Measurements from ENCODE around the gene CMTM2. TPM values are rescaled to one million over a fixed set of nuclear protein-coding genes. Genes with fewer than 3 reads are reported as not detected.

Gene CMTM2
- total and polyA plus RNA-seq, 9 of the 15 experiments (the other 6 are each of a cell fraction or from before 2014, with no cell fraction given) = not detected

- Histone ChIP-seq H2AFZ (ENCODE audit: low read depth, low read length) (peak overlapping the region; percentile 96), H3K9me3 (replicated peaks; ENCODE audit: control insufficient read depth, insufficient read depth, low read depth, low read length) (no peaks in the 10 kb centered on the region), H3K9me1 (ENCODE audit: control insufficient read depth, insufficient read depth, low read length) (peaks cover 3% of the 10 kb centered on the region), H3K9ac (ENCODE audit: insufficient read depth in 1 of 2, low read depth in 2 of 2, low read length in 2 of 2) (peak overlapping the region; percentile 65 to 86; a peak in 3 of 4 replicates), H3K27me3 (ENCODE audit: control insufficient read depth in 2 of 2, insufficient read depth in 2 of 2, low read length in 2 of 2) (no peaks in the 10 kb centered on the region), H3K79me2 (ENCODE audit: control insufficient read depth, insufficient read depth, low read length) (peaks cover 37% of the 10 kb centered on the region), H3K36me3 (ENCODE audit: control insufficient read depth, insufficient read depth, low read length) (peaks cover 14% of the 10 kb centered on the region; the same call in 2 of the 3 replicates), H3K4me3 (no peak overlapping the region), H3K4me1 (replicated peaks in 1 of 2; ENCODE audit: control insufficient read depth in 2 of 2, insufficient read depth in 2 of 2, low read length in 2 of 2) (peaks cover 39 to 45% of the 10 kb centered on the region in 2 experiments), H3K27ac (ENCODE audit: extremely low read depth, low read depth, low read length) (peak overlapping the region; percentile 97), H3K4me2 (ENCODE audit: insufficient read depth, low read length) (peak overlapping the region; percentile 93), H4K20me1 (replicated peaks; ENCODE audit: control insufficient read depth, insufficient read depth, low read length) (no peaks in the 10 kb centered on the region)
- intact Hi-C loops (cut with micrococcal nuclease) = loop anchor here (2.0 kb wide), 1 partner anchor 35 kb away; no protein-coding TSS in a partner anchor
- FAIRE-seq (peak; percentile 83), DNase-seq (ENCODE audit: extremely low read depth in 1 of 4, low spot score in 3 of 4) (peak; percentile 53 to 84 (median 65)), ATAC-seq (peak; percentile 72)
- 5% methylated on average over 6 of the region's 6 CpGs for WGBS (ENCODE audit: insufficient coverage, low coverage, missing lambda C conversion rate)
- no TSS peak for BruUV-seq (replicated peaks)
- in situ Hi-C loops (cut with MboI) = no loop called here
- CTCF ChIA-PET (ENCODE audit: low intra/inter-chr PET ratio) = interaction anchor here (1.1 kb wide), 1 partner anchor 35 kb away, joined by 3 read pairs; no protein-coding TSS in a partner anchor
- POLR2A ChIA-PET = interaction anchor here (0.7 to 2.5 kb wide), 5 partner anchors 8 to 190 kb away, joined by 3 to 16 read pairs (median 3); no protein-coding TSS in a partner anchor
- TF ChIP-seq TAF1 (IDR thresholded peaks at IDR 0.05; ENCODE audit: control insufficient read depth, extremely low read depth, insufficient read depth, low read length, severe bottlenecking) (peak; percentile 53), SOX6 (IDR thresholded peaks at IDR 0.05) (0 out of 2 replicates have a peak, but pooled peaks have one; percentile 11), HNRNPL (IDR thresholded peaks at IDR 0.05; ENCODE audit: low read depth, low read length) (no peak), GABPA (tag; conservative IDR thresholded peaks at IDR 0.05; ENCODE audit: low read depth) (peak; percentile 64), SP1 (CRISPR knock-in tag; IDR thresholded peaks at IDR 0.05) (0 out of 2 replicates have a peak, but pooled peaks have one; percentile 21), NELFE (IDR thresholded peaks at IDR 0.05; ENCODE audit: insufficient read depth, insufficient read length) (no peak), JUND (IDR thresholded peaks at IDR 0.05; ENCODE audit: borderline replicate concordance, low read depth, low read length) (0 out of 2 replicates have a peak, but pooled peaks have one; percentile 2), JUND (tag; IDR thresholded peaks at IDR 0.05; ENCODE audit: borderline replicate concordance, low read depth, low read length) (peak; percentile 44; the same call in 1 of the 3 replicates), CREB3L1 (IDR thresholded peaks at IDR 0.05; ENCODE audit: borderline replicate concordance, low read depth) (peak; percentile 40; the same call in 1 of the 2 replicates), SPI1 (IDR thresholded peaks at IDR 0.05; ENCODE audit: borderline replicate concordance, low read depth, low read length) (peak; percentile 41; the same call in 1 of the 2 replicates), HDAC8 (tag; IDR thresholded peaks at IDR 0.05) (no peak), DMBX1 (CRISPR knock-in tag; IDR thresholded peaks at IDR 0.05; ENCODE audit: borderline replicate concordance) (no peak), SMARCA4 (IDR thresholded peaks at IDR 0.05) (peak; percentile 60; the same call in 1 of the 2 replicates), ZNF175 (CRISPR knock-in tag; IDR thresholded peaks at IDR 0.05; ENCODE audit: low read depth) (0 out of 2 replicates have a peak, but pooled peaks have one; percentile 28)
- TF ChIP-seq, protein P1, sequence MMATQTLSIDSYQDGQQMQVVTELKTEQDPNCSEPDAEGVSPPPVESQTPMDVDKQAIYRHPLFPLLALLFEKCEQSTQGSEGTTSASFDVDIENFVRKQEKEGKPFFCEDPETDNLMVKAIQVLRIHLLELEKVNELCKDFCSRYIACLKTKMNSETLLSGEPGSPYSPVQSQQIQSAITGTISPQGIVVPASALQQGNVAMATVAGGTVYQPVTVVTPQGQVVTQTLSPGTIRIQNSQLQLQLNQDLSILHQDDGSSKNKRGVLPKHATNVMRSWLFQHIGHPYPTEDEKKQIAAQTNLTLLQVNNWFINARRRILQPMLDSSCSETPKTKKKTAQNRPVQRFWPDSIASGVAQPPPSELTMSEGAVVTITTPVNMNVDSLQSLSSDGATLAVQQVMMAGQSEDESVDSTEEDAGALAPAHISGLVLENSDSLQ (IDR thresholded peaks at IDR 0.05) = peak; percentile 33; the same call in 1 of the 2 replicates
- TF ChIP-seq, protein P2, sequence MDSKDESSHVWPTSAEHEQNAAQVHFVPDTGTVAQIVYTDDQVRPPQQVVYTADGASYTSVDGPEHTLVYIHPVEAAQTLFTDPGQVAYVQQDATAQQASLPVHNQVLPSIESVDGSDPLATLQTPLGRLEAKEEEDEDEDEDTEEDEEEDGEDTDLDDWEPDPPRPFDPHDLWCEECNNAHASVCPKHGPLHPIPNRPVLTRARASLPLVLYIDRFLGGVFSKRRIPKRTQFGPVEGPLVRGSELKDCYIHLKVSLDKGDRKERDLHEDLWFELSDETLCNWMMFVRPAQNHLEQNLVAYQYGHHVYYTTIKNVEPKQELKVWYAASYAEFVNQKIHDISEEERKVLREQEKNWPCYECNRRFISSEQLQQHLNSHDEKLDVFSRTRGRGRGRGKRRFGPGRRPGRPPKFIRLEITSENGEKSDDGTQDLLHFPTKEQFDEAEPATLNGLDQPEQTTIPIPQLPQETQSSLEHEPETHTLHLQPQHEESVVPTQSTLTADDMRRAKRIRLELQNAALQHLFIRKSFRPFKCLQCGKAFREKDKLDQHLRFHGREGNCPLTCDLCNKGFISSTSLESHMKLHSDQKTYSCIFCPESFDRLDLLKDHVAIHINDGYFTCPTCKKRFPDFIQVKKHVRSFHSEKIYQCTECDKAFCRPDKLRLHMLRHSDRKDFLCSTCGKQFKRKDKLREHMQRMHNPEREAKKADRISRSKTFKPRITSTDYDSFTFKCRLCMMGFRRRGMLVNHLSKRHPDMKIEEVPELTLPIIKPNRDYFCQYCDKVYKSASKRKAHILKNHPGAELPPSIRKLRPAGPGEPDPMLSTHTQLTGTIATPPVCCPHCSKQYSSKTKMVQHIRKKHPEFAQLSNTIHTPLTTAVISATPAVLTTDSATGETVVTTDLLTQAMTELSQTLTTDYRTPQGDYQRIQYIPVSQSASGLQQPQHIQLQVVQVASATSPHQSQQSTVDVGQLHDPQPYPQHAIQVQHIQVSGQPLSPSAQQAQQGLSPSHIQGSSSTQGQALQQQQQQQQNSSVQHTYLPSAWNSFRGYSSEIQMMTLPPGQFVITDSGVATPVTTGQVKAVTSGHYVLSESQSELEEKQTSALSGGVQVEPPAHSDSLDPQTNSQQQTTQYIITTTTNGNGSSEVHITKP (IDR thresholded peaks at IDR 0.05; ENCODE audit: partially characterized antibody) = peak; percentile 44
These were observed 27.9 kb upstream of the CMTM2 start for GRCh38 chr16:66551348-66551759.

Measured in K562 (cell line).